SJCRH30 (cell line): Measurements from ENCODE around the gene UBA1. TPM values are rescaled to one million over a fixed set of nuclear protein-coding genes. Genes with fewer than 3 reads are reported as not detected.

Source experiments
- DNase-seq, 2 experiments: peaks; one replicate each; pipeline ENCODE4 v3.0.0-alpha.2; 2015 to 2020
- H3K27ac ChIP-seq: fragments of 250-450 bp; sonication (Bioruptor Pico); 2 replicates; pipeline ENCODE4 v1.5.1; 2020; ENCODE audit warnings: mild to moderate bottlenecking, moderate library complexity
- H3K27me3 ChIP-seq: fragments of 250-450 bp; sonication (Bioruptor Pico); 2 replicates; pipeline ENCODE4 v1.5.1; 2020; ENCODE audit warnings: mild to moderate bottlenecking, moderate library complexity
- H3K36me3 ChIP-seq: fragments of 250-450 bp; sonication (Bioruptor Pico); 2 replicates; pipeline ENCODE4 v1.5.1; 2020; ENCODE audit warnings: mild to moderate bottlenecking, moderate library complexity
- H3K4me1 ChIP-seq: fragments of 250-450 bp; sonication (Bioruptor Pico); 2 replicates; pipeline ENCODE4 v1.5.1; 2020; ENCODE audit warnings: mild to moderate bottlenecking, moderate library complexity
- H3K4me3 ChIP-seq: fragments of 250-450 bp; sonication (Bioruptor Pico); 2 replicates; pipeline ENCODE4 v1.5.1; 2020; ENCODE audit warnings: mild to moderate bottlenecking, moderate library complexity
- H3K9me3 ChIP-seq: fragments of 250-450 bp; sonication (Bioruptor Pico); replicated peaks from 2 replicates; pipeline ENCODE4 v1.5.1; 2020; ENCODE audit warnings: mild to moderate bottlenecking, moderate library complexity
- total RNA-seq: library from RNA; depleted of rRNA; stranded (reverse); fragments of >200 nt; shearing (Covaris generic); gene quantifications from 2 replicates; pipeline ENCODE4 v1.2.3, GENCODE V29; 2014

Gene UBA1
- total RNA-seq, 1 experiment from 2014 or later: 158 TPM

DNA sequence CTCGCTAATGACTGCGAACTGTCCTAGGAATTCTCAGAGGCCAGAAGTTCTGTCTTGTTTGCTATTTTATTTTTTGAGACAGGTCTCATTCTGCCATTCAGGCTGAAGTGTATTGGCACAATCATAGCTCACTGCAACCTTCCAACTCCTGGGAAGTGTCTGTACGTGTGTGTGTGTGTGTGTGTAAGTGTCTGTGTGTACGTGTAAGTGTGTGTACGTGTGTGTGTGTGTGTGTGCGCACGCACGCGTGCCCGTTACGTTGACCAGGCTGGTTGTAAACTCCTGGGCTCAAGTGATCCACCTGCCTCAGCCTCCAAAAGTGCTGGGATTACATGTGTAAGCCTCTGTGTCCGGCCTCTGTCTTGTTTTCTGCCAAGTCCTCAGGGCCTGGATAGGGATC, 14.5 kb downstream of the UBA1 start:
- no peak for DNase-seq
- Histone ChIP-seq H3K9me3 (no peaks in the 10 kb centered on the region), H3K4me1 (no peaks in the 10 kb centered on the region), H3K4me3 (no peak overlapping the region), H3K27ac (no peak overlapping the region), H3K27me3 (no peaks in the 10 kb centered on the region), H3K36me3 (peaks cover 4% of the 10 kb centered on the region)

DNA sequence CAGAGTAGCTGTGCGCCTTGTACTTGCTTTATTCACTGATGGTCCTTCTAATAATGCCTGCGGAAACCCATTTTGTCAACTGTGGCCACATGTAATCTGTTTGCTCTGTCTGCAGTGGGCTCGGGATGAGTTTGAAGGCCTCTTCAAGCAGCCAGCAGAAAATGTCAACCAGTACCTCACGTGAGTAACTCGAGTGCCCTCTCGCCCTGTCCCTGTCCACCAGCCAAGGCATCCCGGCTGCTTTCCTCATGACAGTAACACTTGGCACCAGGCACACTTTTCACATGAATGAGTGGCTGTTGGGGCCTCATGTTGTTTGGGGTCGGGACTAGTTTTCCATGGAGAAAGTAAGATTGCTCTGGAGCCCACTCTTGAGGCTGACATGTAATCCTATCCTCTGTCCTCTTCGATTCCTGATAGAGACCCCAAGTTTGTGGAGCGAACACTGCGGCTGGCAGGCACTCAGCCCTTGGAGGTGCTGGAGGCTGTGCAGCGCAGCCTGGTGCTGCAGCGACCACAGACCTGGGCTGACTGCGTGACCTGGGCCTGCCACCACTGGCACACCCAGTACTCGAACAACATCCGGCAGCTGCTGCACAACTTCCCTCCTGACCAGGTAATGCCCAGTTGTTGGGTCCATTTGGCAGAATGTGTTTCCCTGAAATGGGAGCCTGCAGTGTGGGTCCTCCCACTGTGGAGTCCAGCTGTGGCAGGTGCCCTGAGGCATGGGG, 16.0 kb downstream of the UBA1 start:
- Histone ChIP-seq H3K27ac (no peak overlapping the region), H3K4me3 (no peak overlapping the region), H3K4me1 (no peaks in the 10 kb centered on the region), H3K9me3 (no peaks in the 10 kb centered on the region), H3K27me3 (no peaks in the 10 kb centered on the region), H3K36me3 (peaks cover 4% of the 10 kb centered on the region)
- no peak for DNase-seq

DNA sequence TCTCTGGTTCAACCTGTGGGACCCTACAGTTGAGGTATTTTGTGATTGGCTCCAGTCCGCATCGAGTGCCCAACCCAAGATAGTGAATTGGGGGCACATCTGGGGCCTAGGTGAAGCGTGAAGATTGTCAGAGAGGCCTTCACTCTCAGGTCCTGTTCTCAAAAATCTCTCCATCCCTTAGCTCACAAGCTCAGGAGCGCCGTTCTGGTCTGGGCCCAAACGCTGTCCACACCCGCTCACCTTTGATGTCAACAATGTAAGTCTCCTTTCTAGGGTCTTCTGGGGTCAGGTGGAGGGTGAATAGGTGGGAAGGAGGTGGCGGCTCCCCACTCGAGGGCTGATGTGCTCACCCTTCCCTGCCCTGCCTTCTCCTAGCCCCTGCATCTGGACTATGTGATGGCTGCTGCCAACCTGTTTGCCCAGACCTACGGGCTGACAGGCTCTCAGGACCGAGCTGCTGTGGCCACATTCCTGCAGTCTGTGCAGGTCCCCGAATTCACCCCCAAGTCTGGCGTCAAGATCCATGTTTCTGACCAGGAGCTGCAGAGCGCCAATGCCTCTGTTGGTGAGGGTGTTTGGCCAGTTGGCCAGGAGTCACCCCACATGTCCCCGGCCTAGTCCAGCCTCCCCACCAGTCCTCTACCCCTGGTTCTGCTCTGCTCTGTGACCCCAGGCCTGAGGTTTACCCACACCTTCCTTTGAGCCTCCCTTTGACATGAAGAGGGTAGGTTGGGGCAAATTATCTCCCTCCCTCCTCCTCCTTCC, 17.2 kb downstream of the UBA1 start:
- Histone ChIP-seq H3K27ac (no peak overlapping the region), H3K4me3 (no peak overlapping the region), H3K27me3 (no peaks in the 10 kb centered on the region), H3K36me3 (peaks cover 4% of the 10 kb centered on the region), H3K4me1 (no peaks in the 10 kb centered on the region), H3K9me3 (no peaks in the 10 kb centered on the region)
- DNase-seq: no peak

DNA sequence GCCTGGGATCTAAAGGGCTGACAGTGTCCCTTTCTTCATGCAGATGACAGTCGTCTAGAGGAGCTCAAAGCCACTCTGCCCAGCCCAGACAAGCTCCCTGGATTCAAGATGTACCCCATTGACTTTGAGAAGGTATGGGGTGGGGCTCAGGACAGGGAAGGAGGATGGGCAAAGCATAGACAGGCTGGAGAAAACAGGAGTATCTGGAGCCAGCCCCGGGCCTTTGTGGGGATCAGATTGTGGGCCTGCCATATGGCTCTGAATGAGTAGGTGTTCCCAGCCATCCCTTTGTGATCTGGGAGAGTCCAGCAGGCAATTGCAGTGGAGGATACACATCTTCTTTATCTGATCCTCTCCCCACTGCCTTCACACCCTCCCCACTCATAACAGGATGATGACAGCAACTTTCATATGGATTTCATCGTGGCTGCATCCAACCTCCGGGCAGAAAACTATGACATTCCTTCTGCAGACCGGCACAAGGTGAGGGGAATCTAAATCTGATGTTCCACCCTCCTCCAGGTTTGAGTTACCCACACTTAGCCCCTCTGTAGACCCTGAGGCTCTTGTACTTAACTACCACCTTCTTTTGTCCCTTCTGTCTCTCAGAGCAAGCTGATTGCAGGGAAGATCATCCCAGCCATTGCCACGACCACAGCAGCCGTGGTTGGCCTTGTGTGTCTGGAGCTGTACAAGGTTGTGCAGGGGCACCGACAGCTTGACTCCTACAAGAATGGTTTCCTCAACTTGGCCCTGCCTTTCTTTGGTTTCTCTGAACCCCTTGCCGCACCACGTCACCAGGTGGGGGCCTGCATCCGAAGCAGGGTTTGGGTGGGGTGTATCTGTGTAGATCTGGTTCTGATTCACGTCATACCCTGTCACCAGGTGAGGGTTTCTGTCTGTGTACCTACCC, 19.0 kb downstream of the UBA1 start:
- H3K36me3 ChIP-seq: peaks cover 2% of the 10 kb centered on the region
- no peaks in the 10 kb centered on the region for H3K9me3 ChIP-seq
- H3K27ac ChIP-seq: no peak overlapping the region
- no peaks in the 10 kb centered on the region for H3K4me1 ChIP-seq
- H3K4me3 ChIP-seq: no peak overlapping the region
- H3K27me3 ChIP-seq: no peaks in the 10 kb centered on the region
- no peak for DNase-seq

DNA sequence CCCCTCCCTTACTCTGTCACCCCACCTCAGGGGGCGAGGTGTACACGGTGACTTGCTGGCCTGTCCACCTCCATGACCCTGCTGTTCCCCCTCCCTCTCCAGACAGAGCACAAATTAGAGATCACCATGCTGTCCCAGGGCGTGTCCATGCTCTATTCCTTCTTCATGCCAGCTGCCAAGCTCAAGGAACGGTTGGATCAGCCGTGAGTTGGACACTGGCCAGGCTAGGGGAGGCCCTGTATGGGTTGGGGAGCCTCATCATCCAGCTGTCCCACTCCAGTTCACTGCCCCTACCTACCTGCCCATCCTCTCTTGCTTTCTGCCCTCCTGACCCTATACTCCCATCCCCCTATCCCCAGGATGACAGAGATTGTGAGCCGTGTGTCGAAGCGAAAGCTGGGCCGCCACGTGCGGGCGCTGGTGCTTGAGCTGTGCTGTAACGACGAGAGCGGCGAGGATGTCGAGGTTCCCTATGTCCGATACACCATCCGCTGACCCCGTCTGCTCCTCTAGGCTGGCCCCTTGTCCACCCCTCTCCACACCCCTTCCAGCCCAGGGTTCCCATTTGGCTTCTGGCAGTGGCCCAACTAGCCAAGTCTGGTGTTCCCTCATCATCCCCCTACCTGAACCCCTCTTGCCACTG, 20.9 kb downstream of the UBA1 start:
- DNase-seq: no peak
- Histone ChIP-seq H3K9me3 (no peaks in the 10 kb centered on the region), H3K4me3 (no peak overlapping the region), H3K4me1 (no peaks in the 10 kb centered on the region), H3K27ac (no peak overlapping the region), H3K36me3 (no peaks in the 10 kb centered on the region; the same call in none of the 2 replicates), H3K27me3 (no peaks in the 10 kb centered on the region)

DNA sequence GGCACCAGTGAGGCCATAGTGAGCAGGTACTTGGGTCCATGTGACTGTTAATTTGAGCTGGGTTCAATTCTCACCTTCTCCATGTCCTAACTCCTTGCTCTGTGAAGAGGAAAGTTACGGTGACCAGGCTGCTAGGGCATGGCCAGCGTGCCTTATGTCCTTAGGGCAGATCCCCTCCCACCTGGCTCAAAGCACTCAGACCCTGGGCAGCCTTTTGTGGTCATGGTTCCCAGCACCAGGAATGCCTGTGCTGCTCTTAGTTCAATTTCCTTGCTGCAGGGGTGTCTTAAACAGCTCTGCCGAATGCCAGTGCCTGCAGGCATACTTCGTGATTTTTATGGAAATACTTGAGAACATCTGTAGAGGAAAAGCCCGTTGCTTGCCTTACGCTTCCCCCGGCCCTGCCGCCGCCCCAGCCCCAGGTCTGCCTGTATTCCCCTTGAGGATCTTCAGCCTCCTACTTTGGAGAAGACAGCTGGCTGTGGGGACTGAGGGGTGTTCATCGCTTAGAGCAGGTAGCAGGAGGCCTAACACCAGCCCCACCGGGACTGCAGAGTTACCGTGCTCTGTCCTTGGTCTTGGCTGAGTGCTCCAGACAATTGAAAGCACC, 21.8 kb downstream of the UBA1 start:
- Histone ChIP-seq H3K36me3 (no peaks in the 10 kb centered on the region; the same call in none of the 2 replicates), H3K27ac (no peak overlapping the region), H3K4me3 (no peak overlapping the region), H3K9me3 (no peaks in the 10 kb centered on the region), H3K4me1 (no peaks in the 10 kb centered on the region), H3K27me3 (no peaks in the 10 kb centered on the region)
- DNase-seq: no peak

DNA sequence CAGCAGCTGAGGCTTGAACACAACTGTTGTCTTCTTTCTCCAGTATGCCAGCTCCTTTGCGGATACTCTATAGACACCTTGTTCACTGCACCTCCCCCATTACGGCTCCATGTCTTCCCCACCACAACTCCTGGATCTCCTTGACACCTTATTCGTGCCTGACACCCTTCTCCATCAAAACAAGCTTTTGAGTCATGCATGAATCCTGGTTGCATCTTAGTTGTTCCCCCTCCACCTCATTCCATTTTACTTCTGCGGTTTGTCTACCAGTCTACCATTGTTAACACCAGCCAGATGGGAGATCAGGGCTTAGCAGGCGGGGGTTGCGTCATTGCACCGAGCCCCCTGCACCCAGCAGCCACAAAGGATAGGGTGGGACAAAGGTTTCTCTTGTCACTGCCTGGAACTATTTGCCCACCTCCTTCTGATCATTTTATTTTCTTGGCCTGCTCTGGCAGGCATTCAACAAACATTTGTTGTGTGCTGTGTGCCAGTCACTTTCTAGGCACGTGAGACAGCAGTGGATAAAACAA, 22.8 kb downstream of the UBA1 start:
- no peak for DNase-seq
- H3K27ac ChIP-seq: peak overlapping the region; percentile 51; the same call in 1 of the 2 replicates

DNA sequence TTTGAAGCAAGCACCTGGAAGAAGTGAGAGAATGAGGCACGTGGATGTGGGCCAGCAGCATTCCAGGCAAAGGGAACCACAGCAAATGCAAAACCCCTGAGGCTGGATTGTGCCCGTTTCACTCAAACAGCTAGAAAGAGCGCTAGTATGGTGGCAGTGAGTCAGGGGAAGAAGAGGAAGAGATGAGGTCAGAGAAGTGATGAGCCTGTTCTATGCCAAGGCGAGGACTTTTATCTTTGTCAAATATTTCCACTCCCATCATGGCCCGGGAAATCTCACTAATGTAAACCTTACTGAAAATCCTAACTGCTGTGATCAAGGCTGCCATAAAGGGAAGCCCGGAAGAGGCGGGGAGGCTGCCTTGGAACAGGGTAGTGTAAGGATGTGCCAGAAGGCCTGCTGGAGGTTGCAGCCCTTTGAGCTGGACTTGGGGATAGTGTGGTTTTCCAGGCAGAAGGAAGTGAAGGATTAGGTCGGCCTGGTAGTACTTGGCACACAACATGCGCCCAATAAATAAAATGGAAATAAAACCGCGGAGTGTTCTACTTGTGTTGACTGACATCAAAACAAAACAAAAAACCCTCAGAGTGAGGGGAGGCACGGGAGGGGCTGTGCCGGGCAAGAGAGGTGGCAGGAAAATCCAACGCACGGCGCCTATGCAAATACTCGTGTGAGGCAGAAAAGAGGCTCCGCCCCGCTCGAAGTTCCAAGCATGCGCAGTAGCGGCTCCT, 23.7 kb downstream of the UBA1 start:
- DNase-seq: no peak
- peak overlapping the region; percentile 40 for H3K4me3 ChIP-seq
- no peaks in the 10 kb centered on the region; the same call in none of the 2 replicates for H3K36me3 ChIP-seq
- H3K27me3 ChIP-seq: no peaks in the 10 kb centered on the region
- no peaks in the 10 kb centered on the region for H3K4me1 ChIP-seq
- H3K9me3 ChIP-seq: no peaks in the 10 kb centered on the region
- peak overlapping the region; percentile 51 for H3K27ac ChIP-seq

More for the DNA sequence above, 22.8 kb downstream of the UBA1 start:
- Histone ChIP-seq H3K36me3 (no peaks in the 10 kb centered on the region; the same call in none of the 2 replicates), H3K4me3 (no peak overlapping the region), H3K9me3 (no peaks in the 10 kb centered on the region), H3K27me3 (no peaks in the 10 kb centered on the region), H3K4me1 (no peaks in the 10 kb centered on the region)

DNA sequence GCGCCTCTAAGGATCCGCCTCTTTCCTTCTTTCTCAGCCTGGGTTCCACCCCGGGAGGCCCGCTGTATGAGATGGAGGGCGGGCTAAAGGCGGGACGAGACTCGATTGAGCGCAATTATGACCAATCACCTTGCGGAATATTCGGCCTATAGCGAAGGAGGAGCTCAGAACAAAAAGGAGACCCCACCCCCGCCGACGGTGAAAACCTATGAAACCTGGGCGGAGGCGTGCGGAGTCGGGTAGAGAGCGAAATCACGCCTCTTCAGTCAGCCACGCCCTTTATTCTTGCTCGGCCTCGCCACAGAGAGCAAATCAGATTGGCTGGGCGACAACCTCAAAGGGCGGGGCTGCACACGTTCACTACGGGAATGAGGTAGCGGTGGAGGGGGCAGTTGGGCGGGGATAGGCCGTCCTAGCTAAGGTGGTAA, 24.2 kb downstream of the UBA1 start:
- Histone ChIP-seq H3K4me1 (no peaks in the 10 kb centered on the region), H3K4me3 (peak overlapping the region; percentile 95)

DNA sequence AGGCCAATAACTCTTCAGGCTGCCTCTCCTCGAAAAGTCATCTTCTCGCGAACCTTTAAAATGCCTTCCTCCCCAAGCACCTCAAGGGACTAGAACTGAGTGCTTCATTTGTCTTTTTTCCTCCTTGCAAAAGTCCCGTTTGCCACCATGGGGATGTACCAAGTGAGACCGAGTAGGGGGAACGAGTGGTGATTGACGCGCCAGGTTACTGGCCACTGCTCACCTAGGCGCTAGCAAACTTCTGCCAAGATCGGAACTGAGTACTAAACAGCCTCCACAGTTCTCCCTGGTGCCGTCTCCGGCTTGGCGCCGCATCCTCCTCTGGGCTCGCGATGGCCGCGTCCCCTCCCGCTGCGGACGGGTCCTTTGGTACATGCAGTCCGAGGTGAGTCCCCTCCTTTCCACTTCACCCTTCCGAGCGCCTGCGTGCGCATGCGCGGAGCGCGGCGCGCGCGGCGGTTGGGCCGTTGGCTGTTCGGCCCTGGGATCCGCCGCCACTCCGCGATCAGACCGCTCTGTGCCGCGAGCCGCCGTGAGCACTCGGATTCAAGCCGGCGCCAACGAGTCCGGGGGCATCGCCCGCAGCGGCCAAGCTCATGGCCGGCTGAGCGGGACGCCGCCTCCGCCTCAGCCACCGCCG, 24.8 kb downstream of the UBA1 start, which contains the start of gene CDK16:
Gene CDK16 (plus strand): TSS at position 402 of the 640 bp plus-strand sequence. CDS start 4,877 bp downstream, outside the sequence.
- H3K27me3 ChIP-seq: no peaks in the 10 kb centered on the region
- peak within 1 kb of the TSS; percentile 98 for H3K27ac ChIP-seq
- peak; percentile 66 to 74 for DNase-seq
- no peaks in the 10 kb centered on the region; the same call in 1 of the 2 replicates for H3K36me3 ChIP-seq
- peak within 1 kb of the TSS; percentile 95 for H3K4me3 ChIP-seq
- no peaks in the 10 kb centered on the region for H3K4me1 ChIP-seq
- H3K9me3 ChIP-seq: no peaks in the 10 kb centered on the region

More for the DNA sequence above, 24.2 kb downstream of the UBA1 start:
- DNase-seq: peak; percentile 94 to 95
- H3K9me3 ChIP-seq: no peaks in the 10 kb centered on the region
- H3K36me3 ChIP-seq: no peaks in the 10 kb centered on the region; the same call in none of the 2 replicates
- H3K27me3 ChIP-seq: no peaks in the 10 kb centered on the region
- H3K27ac ChIP-seq: peak overlapping the region; percentile 98

DNA sequence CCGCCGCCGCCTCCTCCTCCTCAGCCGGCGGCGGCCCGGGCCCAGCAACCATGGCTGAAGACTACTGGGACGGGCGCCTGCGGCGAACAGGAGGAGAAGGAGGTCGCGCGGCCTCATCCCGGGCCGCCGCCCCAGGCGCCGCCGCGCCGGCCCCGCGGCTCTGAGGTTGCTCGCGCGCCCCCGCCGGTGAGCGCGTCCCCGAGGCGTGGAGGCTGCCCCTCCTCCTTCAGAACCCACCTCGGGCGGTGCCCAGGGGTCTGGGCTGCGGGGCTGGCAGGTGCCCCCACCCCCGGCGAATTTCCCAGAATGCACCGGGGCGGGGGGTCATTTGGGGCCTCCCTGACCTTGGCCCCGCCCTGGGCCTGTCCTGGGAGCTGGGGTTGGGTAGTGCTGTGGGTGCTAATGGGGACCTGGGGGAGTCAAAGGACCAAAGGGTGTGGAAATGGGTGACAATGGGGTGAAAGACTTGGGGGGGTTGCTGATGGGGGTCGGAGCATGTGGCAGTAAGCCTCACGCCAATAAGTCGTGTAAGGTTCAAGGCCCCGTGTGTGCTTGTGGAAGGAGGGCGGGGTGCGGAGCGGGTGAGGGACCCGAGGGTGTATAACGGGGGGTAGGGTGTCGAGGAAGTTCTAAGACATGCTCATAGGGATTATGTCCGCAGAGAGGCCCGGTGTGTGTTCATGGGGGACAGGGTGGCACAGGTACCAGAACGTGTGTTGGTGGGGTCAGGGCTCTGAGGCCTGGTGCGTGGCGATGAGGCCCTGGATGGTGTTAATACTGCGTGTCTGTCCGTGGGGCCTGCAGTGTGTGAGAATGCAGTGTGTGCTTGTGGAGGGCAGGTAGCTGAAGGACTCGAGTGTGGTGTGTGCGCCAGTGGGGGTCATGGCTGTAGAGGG, 25.5 kb downstream of the UBA1 start:
- no peaks in the 10 kb centered on the region for H3K36me3 ChIP-seq
- peak overlapping the region; percentile 95 for H3K4me3 ChIP-seq
- H3K27me3 ChIP-seq: no peaks in the 10 kb centered on the region
- peak overlapping the region; percentile 98 for H3K27ac ChIP-seq
- no peaks in the 10 kb centered on the region for H3K9me3 ChIP-seq
- peak; percentile 38 to 45 for DNase-seq
- H3K4me1 ChIP-seq: no peaks in the 10 kb centered on the region

DNA sequence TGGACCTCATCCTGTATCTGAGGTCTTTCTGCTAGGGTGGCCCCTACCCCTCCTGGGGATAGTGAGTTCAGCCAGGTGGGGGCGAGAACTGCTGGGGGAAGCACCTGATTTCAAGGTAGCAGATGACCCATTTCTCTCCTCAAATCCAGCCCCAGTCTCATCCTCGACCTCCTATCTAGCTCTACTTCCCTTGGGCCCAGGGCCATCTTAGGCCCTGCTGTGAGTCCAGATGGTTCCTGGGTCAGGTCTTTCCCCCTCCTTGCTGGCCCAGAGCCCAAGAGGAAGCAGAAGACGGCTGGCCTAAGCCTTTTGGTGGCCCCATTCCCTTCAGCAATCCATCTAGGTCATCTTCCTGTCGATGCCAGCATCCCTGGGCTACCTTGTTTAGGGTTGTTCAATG, 28.1 kb downstream of the UBA1 start:
- no peak overlapping the region for H3K27ac ChIP-seq
- H3K4me1 ChIP-seq: no peaks in the 10 kb centered on the region
- no peak overlapping the region for H3K4me3 ChIP-seq
- H3K36me3 ChIP-seq: no peaks in the 10 kb centered on the region
- H3K9me3 ChIP-seq: no peaks in the 10 kb centered on the region
- H3K27me3 ChIP-seq: no peaks in the 10 kb centered on the region
- no peak for DNase-seq
